SK-N-SH treated with all-trans-retinoic acid at 6 μM for 48 hours (cell line): ENCODE data around the gene DPP6.
A peak's percentile ranks its signal among the peaks of the same experiment; 100 is the strongest.

Source experiments
- ATAC-seq: fragments of 200-7000 bp; cut with Tn5 transposase; 3 replicates; pipeline ENCODE4 v1.9.1; 2020; ENCODE audit warnings: mild to moderate bottlenecking, moderate library complexity
- BACH2 ChIP-seq: fragments of 250-450 bp; sonication (Bioruptor Pico); IDR thresholded peaks from 2 replicates; pipeline ENCODE4 v1.9.0; 2021; ENCODE audit warnings: mild to moderate bottlenecking, borderline replicate concordance
- CREB5 ChIP-seq: fragments of 250-450 bp; sonication (Bioruptor Pico); IDR thresholded peaks from 2 replicates; pipeline ENCODE4 v1.5.1; 2020; ENCODE audit warnings: low read depth, mild to moderate bottlenecking, moderate library complexity
- CSDC2 ChIP-seq: fragments of 250-450 bp; sonication (Bioruptor Pico); IDR thresholded peaks from 2 replicates; pipeline ENCODE4 v1.5.0; 2020; ENCODE audit warnings: mild to moderate bottlenecking, moderate library complexity
- CSRNP3 ChIP-seq: fragments of 250-450 bp; sonication (Bioruptor Pico); IDR thresholded peaks from 2 replicates; pipeline ENCODE4 v1.5.1; 2021; ENCODE audit warnings: mild to moderate bottlenecking, moderate library complexity
- ESRRG ChIP-seq: fragments of 250-450 bp; sonication (Bioruptor Pico); IDR thresholded peaks from 2 replicates; pipeline ENCODE4 v1.6.1; 2021; ENCODE audit warnings: mild to moderate bottlenecking
- ISL1 ChIP-seq: fragments of 250-450 bp; sonication (Bioruptor Pico); IDR thresholded peaks from 2 replicates; pipeline ENCODE4 v2.1.2; 2022; ENCODE audit warnings: mild to moderate bottlenecking, moderate library complexity
- PATZ1 ChIP-seq: fragments of 250-450 bp; sonication (Bioruptor Pico); IDR thresholded peaks from 2 replicates; pipeline ENCODE4 v1.8.0; 2020; ENCODE audit warnings: mild to moderate bottlenecking, moderate library complexity, borderline replicate concordance
- POU6F1 ChIP-seq: fragments of 250-450 bp; sonication (Bioruptor Pico); IDR thresholded peaks from 2 replicates; pipeline ENCODE4 v1.8.0; 2021; ENCODE audit warnings: low read depth, mild to moderate bottlenecking, moderate library complexity, borderline replicate concordance
- RARB ChIP-seq: fragments of 250-450 bp; sonication (Bioruptor Pico); IDR thresholded peaks from 2 replicates; pipeline ENCODE4 v1.8.0; 2021; ENCODE audit warnings: mild to moderate bottlenecking, moderate library complexity
- SNAI2 ChIP-seq: fragments of 250-450 bp; sonication (Bioruptor Pico); IDR thresholded peaks from 2 replicates; pipeline ENCODE4 v1.5.0; 2020; ENCODE audit warnings: mild to moderate bottlenecking, moderate library complexity
- TCF4 ChIP-seq: fragments of 250-450 bp; sonication (Bioruptor Pico); IDR thresholded peaks from 2 replicates; pipeline ENCODE4 v1.8.0; 2021; ENCODE audit warnings: mild to moderate bottlenecking, moderate library complexity, borderline replicate concordance
- TOX ChIP-seq: fragments of 250-450 bp; sonication (Bioruptor Pico); IDR thresholded peaks from 2 replicates; pipeline ENCODE4 v1.8.0; 2021; ENCODE audit warnings: mild to moderate bottlenecking, moderate library complexity, borderline replicate concordance
- TSHZ2 ChIP-seq: fragments of 250-450 bp; sonication (Bioruptor Pico); IDR thresholded peaks from 2 replicates; pipeline ENCODE4 v1.5.0; 2020; ENCODE audit warnings: mild to moderate bottlenecking, moderate library complexity
- ZC3H10 ChIP-seq: fragments of 250-450 bp; sonication (Bioruptor Pico); IDR thresholded peaks from 2 replicates; pipeline ENCODE4 v1.5.1; 2021; ENCODE audit warnings: mild to moderate bottlenecking, moderate library complexity
- ZFP3 ChIP-seq: fragments of 250-450 bp; sonication (Bioruptor Pico); IDR thresholded peaks from 2 replicates; pipeline ENCODE4 v1.5.0; 2020; ENCODE audit warnings: mild to moderate bottlenecking, moderate library complexity
- ZNF8 ChIP-seq: fragments of 450-650 bp; formaldehyde crosslinking; IDR thresholded peaks from 2 replicates; pipeline ENCODE4 v1.5.0; 2020; ENCODE audit warnings: mild to moderate bottlenecking, moderate library complexity

Gene DPP6

GRCh38 chr7:154837622-154838021, 785.4 kb downstream of the DPP6 start (continued):
- TF ChIP-seq BACH2 (CRISPR knock-in tag) = no peak
- TF ChIP-seq ZFP3 (CRISPR knock-in tag) = no peak
- no peak for TF ChIP-seq TCF4 (CRISPR knock-in tag)
- TF ChIP-seq CSRNP3 (CRISPR knock-in tag) = no peak
- TF ChIP-seq TOX (CRISPR knock-in tag) = no peak

GRCh38 chr7:154840086-154840485, 787.9 kb downstream of the DPP6 start:
- no peak for TF ChIP-seq ESRRG
- no peak for TF ChIP-seq TSHZ2 (CRISPR knock-in tag)
- TF ChIP-seq TCF4 (CRISPR knock-in tag) = no peak
- no peak for TF ChIP-seq PATZ1 (CRISPR knock-in tag)
- no peak for TF ChIP-seq RARB
- no peak for TF ChIP-seq CSDC2 (CRISPR knock-in tag)
- no peak for TF ChIP-seq TOX (CRISPR knock-in tag)
- no peak for TF ChIP-seq SNAI2 (CRISPR knock-in tag)
- no peak for TF ChIP-seq ISL1 (CRISPR knock-in tag)
- no peak for ATAC-seq

- peak; percentile 68; the same call in 2 of the 3 replicates for ATAC-seq
- TF ChIP-seq TCF4 (CRISPR knock-in tag) = peak; percentile 91
- TF ChIP-seq TSHZ2 (CRISPR knock-in tag) = peak; percentile 49; the same call in 1 of the 2 replicates
- TF ChIP-seq POU6F1 (CRISPR knock-in tag) = no peak
- TF ChIP-seq ZC3H10 = no peak
- no peak for TF ChIP-seq ZNF8 (CRISPR knock-in tag)
- no peak for TF ChIP-seq CREB5 (CRISPR knock-in tag)
Measured at GRCh38 chr7:154841731-154842331, 789.6 kb downstream of the DPP6 start.
